ENCODE results near the gene AFF3. TPM values are rescaled to one million over a fixed set of nuclear protein-coding genes. Genes with fewer than 3 reads are reported as not detected.

Gene AFF3
- total RNA-seq, 1 experiment from 2014 or later = 0.22 TPM

DNA sequence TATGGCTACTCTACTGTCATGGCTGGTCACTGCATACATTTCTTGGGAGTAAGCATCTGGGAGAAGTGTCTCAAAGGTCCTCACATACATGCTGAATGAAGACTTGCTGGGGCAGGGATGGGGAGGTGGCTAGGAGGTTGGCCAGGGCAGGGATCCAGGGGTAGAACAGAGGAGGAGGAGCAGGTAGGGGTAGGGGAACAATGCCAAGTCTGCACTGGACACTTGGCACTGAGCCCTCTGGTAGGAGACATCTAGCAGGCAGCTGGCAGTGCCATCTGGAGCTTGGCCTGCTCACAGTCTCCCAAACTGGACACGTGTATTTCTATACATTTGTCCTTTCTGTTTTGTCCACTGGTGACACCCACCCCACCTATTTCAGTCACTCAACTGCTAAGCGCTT, 589.9 kb downstream of the AFF3 start:
- H3K4me3 Mint-ChIP-seq = no peak overlapping the region

More for the DNA sequence above, 589.9 kb downstream of the AFF3 start:
- no peak overlapping the region for H3K27ac Mint-ChIP-seq
- H3K36me3 Mint-ChIP-seq (ENCODE audit: insufficient read depth in 1 of 3, low read depth in 3 of 3) = no peaks in the 10 kb centered on the region
- H2AK5ac ChIP-seq (ENCODE audit: insufficient read length, low read length) = no peak overlapping the region
- no peak overlapping the region for H3K9ac ChIP-seq (ENCODE audit: extremely low read depth, insufficient read length, low read length)
- H4K8ac ChIP-seq (replicated peaks; ENCODE audit: insufficient read length, low read depth, low read length) = no peak overlapping the region
- H4K20me1 ChIP-seq (ENCODE audit: control insufficient read depth, insufficient read depth, insufficient read length) = no peaks in the 10 kb centered on the region
- no peak overlapping the region for H4K5ac ChIP-seq (ENCODE audit: insufficient read length, low read depth, low read length)
- peaks cover 26 to 35% of the 10 kb centered on the region in 2 experiments for H3K4me1 Mint-ChIP-seq
- H3T11ph ChIP-seq (ENCODE audit: low read length) = no peak overlapping the region
- no peak overlapping the region for H2BK12ac ChIP-seq (ENCODE audit: insufficient read length, low read depth, low read length)
- H3K9me3 Mint-ChIP-seq = no peaks in the 10 kb centered on the region; a peak in 1 of 5 replicates
- H3K79me1 ChIP-seq (ENCODE audit: insufficient read depth, low read depth, low read length, poor library complexity, severe bottlenecking) = no peaks in the 10 kb centered on the region
- no peak overlapping the region for H2BK15ac ChIP-seq (ENCODE audit: low read depth, low read length)
- H2BK20ac ChIP-seq (ENCODE audit: low read depth, low read length, poor library complexity, severe bottlenecking) = no peak overlapping the region
- peaks cover 4% of the 10 kb centered on the region for H3K23me2 ChIP-seq (ENCODE audit: insufficient read length, low read depth, low read length, poor library complexity, severe bottlenecking)
- H3K56ac ChIP-seq (ENCODE audit: insufficient read length, low read depth, low read length) = no peak overlapping the region
- no peak overlapping the region for H3K4ac ChIP-seq (ENCODE audit: low read depth, low read length)
- no peak for DNase-seq
- no peak overlapping the region for H3K4me2 ChIP-seq (ENCODE audit: insufficient read depth, insufficient read length, low read length)
- H3K9me3 ChIP-seq (ENCODE audit: control insufficient read depth, low read depth, low read length) = no peaks in the 10 kb centered on the region
- H3K14ac ChIP-seq (ENCODE audit: insufficient read depth, low read length) = no peak overlapping the region
- H3K79me2 ChIP-seq (ENCODE audit: insufficient read depth, low read length) = no peaks in the 10 kb centered on the region; the same call in 1 of the 2 replicates
- no peak for TF ChIP-seq CTCF (conservative IDR thresholded peaks at IDR 0.05)
- H3K4me1 ChIP-seq (ENCODE audit: insufficient read depth, low read length) = peaks cover 3% of the 10 kb centered on the region; the same call in 1 of the 2 replicates
- no peak overlapping the region for H3K23ac ChIP-seq (ENCODE audit: insufficient read length, low read depth, low read length)
- H3K27me3 Mint-ChIP-seq (ENCODE audit: low read depth) = peaks cover 4% of the 10 kb centered on the region; the same call in 1 of the 2 replicates
- H3K27me3 ChIP-seq (ENCODE audit: insufficient read depth, low read length) = no peaks in the 10 kb centered on the region
- H3K27ac ChIP-seq (ENCODE audit: insufficient read length, low read depth, low read length) = no peak overlapping the region
- H2BK120ac ChIP-seq (ENCODE audit: low read depth, low read length, poor library complexity, severe bottlenecking) = no peak overlapping the region
- H4K91ac ChIP-seq (ENCODE audit: insufficient read length, low read depth, low read length) = no peak overlapping the region
- no peak overlapping the region for H2AFZ ChIP-seq (ENCODE audit: low read length)
- H2BK5ac ChIP-seq (ENCODE audit: insufficient read length, low read length) = no peak overlapping the region
- no CpG with 5 or more reads among the region's 2 CpGs for WGBS (ENCODE audit: extremely low coverage, insufficient read length, low lambda C conversion rate)
- no peak overlapping the region for H3K18ac ChIP-seq (ENCODE audit: insufficient read length, low read depth, low read length)
